GM19372 (cell line): ENCODE measurements around the gene AP2A2.

Source experiments
- ATAC-seq: cut with Tn5 transposase; IDR thresholded peaks from one replicate; pipeline ENCODE4 v1.9.1; 2021; ENCODE audit warnings: mild to moderate bottlenecking, low read depth, moderate library complexity; ENCODE audit not compliant: unreplicated experiment

AP2A2 gene

DNA sequence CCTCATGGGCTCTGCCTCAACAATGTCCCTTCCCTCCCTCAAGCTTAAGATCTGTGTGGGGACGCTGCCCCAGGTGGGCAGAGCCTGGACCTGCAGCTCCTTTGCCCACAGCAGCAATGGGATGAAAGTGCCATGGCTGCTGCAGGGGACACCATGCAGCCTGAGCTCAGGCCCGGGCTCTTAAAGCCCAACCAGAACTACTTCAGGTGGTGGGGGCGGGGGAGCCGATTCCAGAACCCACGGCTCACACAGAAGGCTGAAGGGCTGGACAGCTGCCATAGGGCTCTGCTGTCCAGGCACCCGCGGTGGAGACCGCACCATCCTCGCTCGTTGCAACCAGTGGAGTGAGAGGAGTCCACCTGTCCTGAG lies 27.5 kb upstream of the AP2A2 start:
- no peak for ATAC-seq

DNA sequence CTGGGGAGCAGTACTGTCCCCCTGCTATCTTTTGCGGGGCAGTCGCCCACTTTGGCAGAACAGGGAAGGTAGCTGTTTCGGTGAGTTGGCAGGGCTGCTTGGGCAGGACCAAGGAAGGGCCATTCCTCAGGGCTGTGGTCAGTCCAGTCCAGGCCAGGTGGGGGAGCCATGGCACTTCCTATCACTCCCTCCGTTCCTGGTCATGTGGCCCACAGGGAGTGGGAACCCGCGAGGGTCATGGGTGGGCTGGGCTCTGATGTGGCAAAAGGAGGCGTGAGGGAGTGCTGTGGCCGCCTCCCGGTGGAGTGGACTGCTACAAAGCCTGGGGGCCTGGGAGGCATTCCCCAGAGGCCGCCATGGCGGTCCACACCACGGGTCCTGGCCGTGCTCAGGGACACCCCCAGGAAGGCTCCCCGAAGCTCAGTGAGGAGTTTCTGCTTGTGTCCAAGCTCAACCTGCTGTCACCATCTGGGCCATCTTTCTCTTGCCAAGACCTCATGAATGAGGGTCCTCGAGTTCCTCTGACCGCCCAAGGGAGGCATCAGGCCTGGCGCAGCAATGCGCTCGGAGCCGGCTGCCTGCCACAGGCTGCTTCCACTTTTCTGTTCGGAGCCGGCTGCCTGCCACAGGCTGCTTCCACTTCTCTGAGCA lies 27.0 kb upstream of the AP2A2 start:
- no peak for ATAC-seq

DNA sequence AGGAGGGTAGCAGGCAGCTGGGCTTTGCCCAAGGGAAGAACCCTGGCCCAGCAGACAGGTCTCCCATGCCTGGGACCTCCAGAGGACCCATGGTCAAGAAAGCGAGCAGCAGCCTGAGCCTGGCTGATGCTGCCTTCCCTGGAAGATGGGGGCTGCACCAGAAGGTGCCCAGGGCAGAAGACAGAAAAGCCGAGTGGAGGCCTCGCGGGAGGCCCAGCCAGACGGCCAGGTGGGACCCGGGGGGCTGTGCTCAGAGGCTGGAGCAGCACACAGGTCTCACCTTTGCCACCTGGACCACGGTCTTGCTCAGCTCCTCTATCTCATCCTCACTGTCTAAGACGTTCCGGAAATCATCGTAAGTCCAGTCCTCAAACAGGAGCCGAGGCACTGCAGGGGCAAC lies 25.9 kb upstream of the AP2A2 start:
- no peak for ATAC-seq

DNA sequence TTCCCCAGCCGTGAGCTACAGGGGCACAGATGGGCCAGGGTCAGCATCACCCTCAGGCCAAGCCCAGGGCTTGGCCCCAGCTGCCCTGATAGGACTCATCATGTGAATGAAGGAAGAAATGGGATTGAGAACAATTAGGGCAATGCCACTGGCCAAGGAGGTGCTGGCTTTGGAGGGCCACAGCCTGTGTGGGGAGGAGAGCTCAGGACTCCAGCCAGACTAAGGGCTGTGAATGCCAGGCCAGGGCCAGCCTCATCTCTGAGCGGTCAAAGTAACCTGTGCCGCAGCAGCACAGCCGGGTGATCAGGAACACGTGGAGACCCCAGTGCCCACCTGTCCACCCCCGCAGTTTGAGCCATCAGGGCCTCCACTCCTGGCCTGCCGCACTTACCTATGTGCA lies 25.1 kb upstream of the AP2A2 start:
- no peak for ATAC-seq

DNA sequence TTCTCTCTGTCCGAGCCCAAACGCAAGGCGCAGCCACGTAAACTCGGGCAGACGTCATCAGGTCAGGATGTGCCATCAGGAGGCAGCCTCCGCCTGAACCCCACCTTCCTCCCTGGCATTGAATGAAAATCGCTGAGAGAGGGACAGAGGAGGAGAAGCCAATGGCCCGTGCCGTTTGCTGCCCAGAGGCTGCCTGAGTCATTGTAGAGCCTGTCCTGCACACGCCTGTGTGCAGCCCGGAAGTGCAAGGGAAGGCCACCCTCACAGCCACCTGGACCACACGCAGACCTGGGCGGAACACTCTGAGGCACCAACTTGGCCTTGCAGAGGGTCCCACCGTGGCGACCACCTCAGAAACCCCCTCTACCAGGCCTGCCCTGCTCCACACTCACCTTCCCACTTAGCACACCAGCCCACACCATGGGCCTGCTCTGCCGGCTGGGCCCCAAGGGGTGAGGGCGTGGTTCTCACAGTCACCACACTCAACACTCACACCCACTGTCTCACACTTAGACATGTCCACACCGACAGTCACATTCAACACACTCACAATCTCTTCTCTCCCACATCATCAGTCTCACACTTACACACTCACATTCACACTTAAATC lies 24.1 kb upstream of the AP2A2 start:
- ATAC-seq = no peak

DNA sequence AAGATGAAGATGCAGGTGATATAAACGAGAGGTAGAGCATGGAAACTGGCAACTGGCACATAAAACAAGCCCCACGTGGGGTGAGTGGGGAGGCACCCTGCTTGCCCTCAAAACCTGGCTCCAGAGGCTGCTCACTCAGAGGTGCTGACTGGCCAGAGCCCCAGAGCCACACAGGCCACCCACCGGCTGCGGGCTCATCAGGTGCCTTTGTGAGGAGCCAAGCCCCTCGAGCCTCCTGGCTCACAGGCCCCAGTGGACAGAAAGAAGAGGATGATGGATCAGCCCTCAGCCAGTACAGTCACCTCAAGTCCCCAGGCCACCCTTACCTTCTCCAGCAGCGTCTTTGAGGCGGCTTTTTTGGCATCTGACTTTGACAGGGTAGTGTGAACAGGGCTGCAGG lies 21.3 kb upstream of the AP2A2 start:
- ATAC-seq = no peak

DNA sequence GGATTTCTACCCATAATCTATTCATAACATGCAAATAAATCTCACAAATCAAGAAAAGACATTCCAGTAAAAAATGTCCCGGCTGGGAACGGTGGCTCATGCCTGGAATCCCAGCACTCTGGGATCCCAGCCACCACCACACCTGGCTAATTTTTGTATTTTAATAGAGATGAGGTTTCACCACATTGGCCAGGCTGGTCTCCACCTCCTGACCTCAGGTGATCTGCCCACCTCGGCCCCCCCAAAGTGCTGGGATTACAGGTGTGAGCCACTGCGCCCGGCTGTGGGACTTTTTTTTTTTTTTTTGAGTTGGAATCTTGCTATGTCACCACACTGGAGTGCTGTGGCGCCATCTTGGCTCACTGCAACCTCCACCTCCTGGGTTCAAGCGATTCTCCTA lies 19.7 kb upstream of the AP2A2 start:
- ATAC-seq = no peak

DNA sequence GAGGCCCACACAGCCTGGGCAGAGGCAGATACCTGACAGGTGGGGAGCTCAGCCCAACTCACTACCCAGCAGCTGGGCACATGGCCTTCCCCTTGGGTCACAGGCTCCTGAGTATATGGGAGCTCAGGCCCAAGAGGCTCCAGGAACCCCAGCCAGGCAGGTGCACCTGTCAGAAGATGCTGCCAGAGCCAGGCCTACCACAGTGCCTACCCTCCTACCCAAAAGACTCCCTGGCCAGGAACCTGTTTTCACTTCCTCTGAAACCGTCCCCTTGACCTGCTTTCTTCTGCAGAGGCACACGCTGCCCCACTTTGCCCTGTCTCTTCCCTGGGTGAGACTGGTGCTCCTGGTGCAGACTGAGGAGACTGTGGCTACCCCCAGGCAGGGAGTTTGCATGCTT lies 18.0 kb upstream of the AP2A2 start:
- ATAC-seq = no peak

DNA sequence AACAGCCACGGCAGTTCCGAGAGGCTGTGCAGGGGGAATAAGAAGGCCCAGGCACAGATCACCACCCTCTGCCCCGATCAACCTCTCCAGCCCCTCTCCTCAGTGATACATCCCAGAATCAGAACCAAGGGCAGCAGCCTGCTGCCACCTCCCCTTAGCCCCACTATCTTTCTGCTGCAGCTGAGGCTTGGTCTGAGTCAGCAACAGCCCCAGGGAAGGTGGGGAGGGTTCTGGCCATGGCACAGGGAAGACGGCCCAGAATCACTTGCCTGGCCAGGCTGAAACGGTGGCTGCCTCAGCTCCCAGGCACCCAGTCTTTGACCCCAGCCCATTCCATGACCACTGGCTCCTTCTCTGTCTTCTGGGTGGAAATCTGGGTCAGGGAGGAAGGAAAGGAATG lies 17.4 kb upstream of the AP2A2 start:
- no peak for ATAC-seq

DNA sequence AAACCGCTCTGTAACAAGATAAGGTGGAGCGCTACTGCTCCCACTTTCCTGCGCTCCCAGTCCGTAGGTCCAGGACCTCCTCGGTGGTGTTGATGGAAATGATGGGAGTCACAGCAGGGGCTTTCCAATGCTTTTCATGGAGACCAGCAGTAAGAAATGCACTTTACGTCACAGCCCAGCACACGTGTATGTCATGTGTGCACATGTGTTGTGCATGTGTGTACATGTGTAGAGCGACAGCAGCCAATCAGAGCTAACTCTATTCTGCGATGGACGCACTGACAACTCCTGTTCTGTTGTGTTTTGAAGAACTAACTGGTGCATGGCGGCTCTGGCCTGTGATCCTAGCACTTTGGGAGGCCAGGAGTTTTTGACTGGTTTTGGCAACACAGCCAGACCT lies 16.3 kb upstream of the AP2A2 start:
- ATAC-seq = no peak

DNA sequence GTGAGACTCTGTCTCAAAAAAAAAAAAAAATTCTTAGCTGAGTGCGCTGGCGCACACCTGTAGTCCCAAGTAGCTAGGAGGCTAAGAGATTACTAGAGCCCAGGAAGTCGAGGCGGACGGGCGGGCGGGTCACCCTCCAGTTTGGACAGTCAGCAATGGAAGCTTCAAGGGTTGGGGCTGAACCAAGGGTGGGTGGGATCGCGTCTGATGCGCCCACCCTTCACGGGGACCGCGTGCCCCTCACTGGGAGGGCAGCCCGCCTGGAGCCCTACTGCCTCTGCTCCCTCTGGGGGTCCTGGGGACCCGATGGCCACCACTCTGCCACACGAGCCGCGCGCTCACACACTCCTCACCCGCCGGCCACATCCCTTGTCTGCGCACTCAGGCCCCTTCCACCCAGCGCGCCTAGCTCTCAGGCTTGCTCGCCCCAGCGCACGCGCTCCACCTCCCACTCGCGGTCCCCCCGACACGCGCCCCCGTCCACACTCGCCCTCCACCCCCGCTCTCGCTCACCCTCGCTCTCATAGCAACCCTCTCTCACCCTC lies 15.6 kb upstream of the AP2A2 start:
- peak; percentile 10 for ATAC-seq

DNA sequence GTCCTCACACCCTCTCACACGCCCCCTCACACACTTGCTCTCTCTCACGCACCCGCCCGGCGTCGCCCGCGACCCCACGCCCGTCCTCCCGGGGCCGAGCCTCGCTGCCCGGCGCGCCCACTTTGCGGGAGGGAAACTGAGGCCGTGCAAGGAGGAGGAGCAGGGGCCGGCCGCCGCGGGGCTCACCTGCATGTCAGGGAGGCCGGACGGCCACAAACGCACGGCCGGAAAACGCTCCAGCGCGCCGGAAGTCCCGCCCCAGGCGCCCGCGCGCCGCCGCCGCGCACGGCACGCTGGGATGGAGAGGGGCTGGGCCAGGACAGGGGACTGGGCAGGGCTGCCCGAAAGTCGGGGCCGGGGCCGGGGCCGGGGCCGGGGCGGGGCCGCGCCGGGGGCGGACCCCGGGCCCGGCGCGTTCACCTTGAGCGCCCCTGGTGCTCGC lies 15.1 kb upstream of the AP2A2 start, which contains the start of gene CHID1:
Gene CHID1 (minus strand): TSS at position 222 of the 442 bp plus-strand sequence. CDS start 5,994 bp downstream, outside the sequence.
- peak; percentile 93 for ATAC-seq

DNA sequence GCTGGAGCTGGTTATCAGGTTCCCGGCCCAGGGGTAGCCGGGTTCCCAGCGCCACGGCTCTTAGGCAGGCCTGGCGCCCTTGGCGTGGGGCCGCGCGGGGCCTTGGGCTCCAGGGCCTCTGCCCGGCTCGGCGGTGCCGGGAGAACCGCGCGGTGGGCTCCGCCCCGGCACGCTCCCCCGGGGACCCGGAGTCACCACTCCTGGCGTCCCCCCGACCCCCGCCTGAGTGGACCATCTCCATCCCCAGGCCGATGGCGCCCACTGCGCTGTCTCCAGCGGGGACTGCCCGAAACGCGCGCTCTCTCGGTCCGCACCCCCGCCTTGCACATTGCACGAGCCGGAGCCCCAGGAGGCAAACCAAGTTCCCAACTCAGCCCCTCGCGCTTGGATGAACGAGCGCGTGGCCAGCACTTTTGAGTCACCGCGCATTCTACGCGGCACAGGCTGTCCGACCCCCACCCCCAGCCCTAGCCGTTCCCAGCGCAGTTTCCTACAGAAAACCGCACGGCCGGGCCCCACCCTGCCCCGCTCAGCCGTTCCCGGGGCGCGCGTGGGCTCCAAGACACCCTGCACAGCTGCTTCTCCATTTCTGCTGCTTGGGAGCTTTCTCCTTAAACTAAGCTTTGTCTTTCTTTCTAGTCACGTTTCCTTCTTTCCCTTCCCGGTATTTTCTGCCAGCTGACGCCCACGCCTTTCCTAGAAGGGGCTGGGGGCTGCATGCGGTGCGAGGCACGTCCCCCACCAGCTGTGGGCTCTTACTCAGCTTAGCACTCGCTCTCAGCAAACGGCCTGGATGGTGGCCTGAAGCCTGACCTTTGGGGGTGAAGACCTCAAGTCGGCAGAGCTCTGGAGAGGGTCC lies 14.4 kb upstream of the AP2A2 start:
- ATAC-seq = peak; percentile 26

DNA sequence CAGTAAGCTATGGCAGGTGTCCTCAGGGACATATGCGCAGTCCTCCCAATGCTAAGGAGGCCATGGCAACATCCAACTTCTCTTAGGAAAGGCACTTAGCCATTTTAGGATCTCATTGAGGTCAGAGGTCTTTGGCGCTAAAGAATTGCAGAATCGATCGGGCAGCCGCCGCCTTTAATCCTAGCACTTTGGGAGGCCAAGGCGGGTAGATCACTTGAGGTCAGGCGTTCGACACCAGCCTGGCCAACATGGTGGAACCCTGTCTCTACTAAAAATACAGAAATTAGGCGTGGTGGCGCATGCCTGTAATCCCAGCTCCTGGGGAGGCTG lies 13.8 kb upstream of the AP2A2 start:
- no peak for ATAC-seq

DNA sequence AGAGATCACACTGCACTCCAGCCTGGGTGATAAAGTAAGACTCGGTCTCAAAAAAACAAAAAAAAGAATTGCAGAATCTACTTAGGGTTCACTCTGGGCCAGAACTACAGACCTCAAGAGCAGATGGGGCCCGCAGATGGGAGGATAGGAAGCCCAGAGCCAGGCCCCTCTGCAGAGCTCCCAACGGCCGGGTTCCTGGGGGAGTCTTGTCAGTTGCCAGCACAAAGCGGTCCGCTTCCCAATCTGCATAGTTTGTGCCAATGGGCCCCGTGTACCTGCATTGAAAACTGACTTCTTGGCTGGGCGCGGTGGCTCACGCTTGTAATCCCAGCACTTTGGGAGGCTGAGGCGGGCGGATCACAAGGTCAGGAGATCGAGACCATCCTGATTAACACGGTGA lies 13.4 kb upstream of the AP2A2 start:
- no peak for ATAC-seq

DNA sequence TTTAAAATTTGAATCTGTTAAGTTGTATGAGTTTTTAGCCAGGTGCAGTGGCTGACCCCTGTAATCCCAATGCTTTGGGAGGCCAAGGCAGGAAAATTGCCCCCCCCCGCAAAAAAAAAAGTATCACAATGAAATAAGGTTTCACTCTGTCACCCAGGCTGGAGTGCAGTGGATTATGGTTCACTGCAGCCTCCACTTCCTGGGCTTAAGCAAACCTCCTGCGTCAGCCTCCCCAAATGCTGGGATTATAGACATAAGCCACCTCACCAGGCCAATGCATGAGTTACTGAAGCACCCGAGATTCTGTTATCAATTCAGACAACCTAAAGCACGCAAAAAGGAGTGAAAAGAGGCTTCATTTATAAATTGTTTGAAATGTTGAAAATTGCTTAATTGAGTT lies 12.6 kb upstream of the AP2A2 start:
- ATAC-seq = no peak

DNA sequence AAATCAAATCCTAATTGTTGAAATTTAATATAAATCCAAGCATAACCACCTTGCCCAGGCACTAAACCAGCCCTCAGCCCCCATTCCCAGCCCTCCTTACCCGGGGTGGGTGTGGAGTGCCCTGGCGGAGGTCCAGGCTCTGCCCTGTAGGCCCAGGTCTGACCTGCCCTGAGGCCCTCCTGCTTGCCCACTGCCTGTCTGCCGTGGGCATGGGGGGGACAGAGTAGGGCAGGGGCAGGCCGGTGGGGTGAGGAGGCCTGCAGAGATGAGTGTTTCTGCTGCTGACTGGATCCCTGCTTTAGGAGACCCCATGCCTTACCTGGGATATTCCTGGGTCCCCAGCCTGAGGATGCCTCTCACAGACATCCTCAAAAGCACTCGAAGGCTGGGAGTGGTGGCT lies 11.5 kb upstream of the AP2A2 start:
- no peak for ATAC-seq

DNA sequence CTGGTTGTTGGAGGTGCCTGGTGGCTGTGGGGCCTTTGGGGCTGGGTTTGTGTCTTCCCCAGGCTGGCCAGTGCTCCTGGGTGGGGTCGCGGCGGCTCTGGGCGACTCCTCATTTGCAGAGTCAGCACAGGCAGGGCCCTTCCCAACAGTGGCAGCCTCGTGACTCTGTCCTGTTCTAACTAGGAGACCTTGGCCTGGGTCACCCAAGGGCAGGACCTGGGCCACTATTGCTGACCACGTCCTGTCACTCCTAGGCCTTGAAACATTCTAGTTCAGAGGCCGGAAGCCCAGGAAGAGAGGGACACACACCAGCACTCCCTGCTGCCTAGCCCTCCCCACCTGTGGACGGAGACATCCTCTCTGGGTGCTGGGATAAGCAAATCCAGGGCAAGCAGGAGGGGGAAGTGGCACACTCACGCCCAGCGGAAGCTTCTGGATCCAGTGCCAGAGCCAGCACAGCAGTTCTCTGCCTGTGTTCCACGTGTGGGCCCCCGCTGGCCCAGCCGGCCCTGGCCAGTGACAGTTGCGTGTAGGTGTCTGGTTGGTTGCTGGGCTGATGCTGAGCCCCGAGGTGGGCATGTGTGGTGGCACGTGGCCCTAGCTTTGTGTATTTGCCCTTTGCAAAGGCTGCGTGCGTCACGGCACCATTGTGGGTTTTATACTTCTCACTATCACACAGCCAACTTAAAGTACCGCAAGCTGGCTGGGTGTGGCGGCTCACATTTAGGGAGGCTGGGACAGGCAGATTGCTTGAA lies 10.7 kb upstream of the AP2A2 start:
- no peak for ATAC-seq

DNA sequence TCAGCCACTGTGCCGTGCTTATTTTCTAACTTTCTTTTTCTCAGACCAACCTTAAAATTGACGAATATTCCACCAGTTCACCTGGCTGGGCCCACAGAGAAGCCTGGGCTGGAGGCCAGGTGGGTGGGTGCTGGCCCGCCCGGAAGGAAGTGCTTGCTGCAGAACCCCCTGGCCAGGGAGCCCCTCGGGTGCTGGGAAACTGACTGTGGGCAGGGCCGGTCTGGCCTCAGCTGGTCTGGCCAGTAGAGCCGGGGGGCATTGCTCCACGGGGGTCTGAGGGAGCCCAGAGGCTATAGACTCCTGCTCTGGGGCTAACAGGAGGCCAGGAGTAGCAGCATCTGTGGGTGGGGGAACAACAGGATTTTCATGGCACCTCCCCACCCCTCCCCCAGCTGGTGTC lies 8.2 kb upstream of the AP2A2 start:
- no peak for ATAC-seq

DNA sequence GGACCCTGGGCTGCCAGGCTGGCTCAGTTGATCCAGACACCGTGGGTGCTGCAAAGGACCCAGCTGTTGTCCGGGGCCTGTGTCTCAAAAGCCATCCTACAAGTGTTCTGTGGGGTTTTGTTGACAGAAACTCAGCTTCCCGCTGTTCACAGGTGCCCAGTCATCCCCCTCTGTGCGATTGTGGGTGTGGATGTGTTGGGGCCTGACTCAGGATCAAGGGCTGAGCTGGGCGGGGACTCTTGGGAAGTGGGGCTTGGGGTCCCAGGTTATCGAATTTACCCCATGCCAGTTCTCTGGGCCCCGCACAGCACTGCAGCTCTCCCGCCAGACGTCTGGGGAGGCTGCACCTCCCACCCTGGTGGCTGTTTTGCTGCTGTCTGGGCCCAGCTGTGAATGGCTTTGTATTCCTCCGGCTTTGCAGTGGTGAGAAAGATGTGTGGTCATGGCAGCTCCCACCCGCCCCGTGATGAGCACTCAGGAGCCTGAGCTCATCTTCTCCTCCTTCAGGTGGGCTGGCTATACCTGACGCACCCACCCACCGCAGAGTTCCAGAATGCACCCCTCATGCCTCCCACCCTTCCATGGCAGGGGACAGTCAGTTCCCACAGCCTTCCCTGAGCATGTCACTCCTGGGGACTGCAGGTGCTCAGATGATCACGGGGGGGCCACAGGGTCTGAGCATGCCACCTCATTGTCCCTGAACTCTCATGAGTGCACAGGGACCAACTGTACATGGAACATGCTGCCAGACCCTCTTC lies 3.6 kb upstream of the AP2A2 start:
- no peak for ATAC-seq
